ENCODE results near the gene DIS3L2. TPM values are rescaled to one million over a fixed set of nuclear protein-coding genes. Genes with fewer than 3 reads are reported as not detected.

DIS3L2 gene
- total RNA-seq, 1 donor from 2014 or later, result 11.8 TPM

GRCh38 chr2:232345251-232345650 is 383.7 kb downstream of the DIS3L2 start:
- FAIRE-seq (no peak), DNase-seq (ENCODE audit: low read depth) (no peak)
- Histone ChIP-seq H3K36me3 (ENCODE audit: control insufficient read depth, insufficient read depth, low read length) (no peaks in the 10 kb centered on the region), H3K27me3 (ENCODE audit: control insufficient read depth, insufficient read depth, low read length) (peaks cover 1% of the 10 kb centered on the region), H3K4me3 (ENCODE audit: low read depth, low read length) (no peak overlapping the region)
- no peak for TF ChIP-seq CTCF (IDR thresholded peaks at IDR 0.05; ENCODE audit: insufficient read depth, low read length, severe bottlenecking)

DNA sequence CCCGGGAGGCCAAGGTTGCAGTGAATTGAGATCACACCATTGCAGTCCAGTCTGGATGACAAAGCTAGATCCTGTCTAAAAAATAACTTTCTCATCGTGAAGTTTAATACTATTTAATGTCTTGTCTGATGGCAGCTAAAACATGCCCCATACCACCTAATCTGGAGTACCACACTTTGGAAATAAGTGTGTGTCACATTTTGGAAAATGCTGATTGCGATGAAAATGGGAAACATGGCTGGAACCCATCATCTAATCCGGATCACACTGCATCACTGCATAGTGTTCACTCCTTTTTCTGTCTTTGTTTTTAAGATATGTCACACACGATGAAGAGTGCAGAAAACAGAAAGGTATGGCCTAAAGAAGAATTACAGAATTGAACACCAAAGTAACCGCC is 385.9 kb downstream of the DIS3L2 start:
- H3K36me3 ChIP-seq (ENCODE audit: control insufficient read depth, insufficient read depth, low read length), result no peaks in the 10 kb centered on the region
- no peak for FAIRE-seq
- H3K27me3 ChIP-seq (ENCODE audit: control insufficient read depth, insufficient read depth, low read length), result peaks cover 12% of the 10 kb centered on the region
- TF ChIP-seq CTCF (IDR thresholded peaks at IDR 0.05; ENCODE audit: insufficient read depth, low read length, severe bottlenecking), result no peak
- H3K4me3 ChIP-seq (ENCODE audit: low read depth, low read length), result no peak overlapping the region
- DNase-seq (ENCODE audit: low read depth), result no peak

GRCh38 chr2:232348936-232349335 is 387.4 kb downstream of the DIS3L2 start:
- peaks cover 14% of the 10 kb centered on the region for H3K27me3 ChIP-seq (ENCODE audit: control insufficient read depth, insufficient read depth, low read length)
- no peak for TF ChIP-seq CTCF (IDR thresholded peaks at IDR 0.05; ENCODE audit: insufficient read depth, low read length, severe bottlenecking)
- no peak overlapping the region for H3K4me3 ChIP-seq (ENCODE audit: low read depth, low read length)
- H3K36me3 ChIP-seq (ENCODE audit: control insufficient read depth, insufficient read depth, low read length), result no peaks in the 10 kb centered on the region
- FAIRE-seq (no peak), DNase-seq (ENCODE audit: low read depth) (peak; percentile 40)

DNA sequence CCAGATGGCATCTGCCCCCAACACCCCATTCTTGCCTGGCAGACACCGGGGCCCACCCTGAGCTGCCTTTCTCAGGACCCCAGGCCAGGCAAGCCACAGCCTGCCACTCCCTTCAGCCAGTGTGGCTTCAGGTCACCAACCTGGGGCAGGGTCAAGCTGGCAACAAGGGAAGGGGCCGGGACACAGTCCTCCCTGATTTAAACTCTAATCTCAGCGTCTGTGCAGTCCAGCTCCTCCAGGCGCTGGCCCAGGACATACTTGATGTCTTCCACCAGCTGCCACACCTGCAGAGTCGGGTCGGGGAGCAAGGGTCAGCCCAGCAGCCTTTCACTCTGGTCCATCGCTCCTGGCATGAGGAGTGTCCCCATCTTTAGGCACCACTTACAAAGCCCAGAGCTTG is 388.0 kb downstream of the DIS3L2 start:
- H3K27me3 ChIP-seq (ENCODE audit: control insufficient read depth, insufficient read depth, low read length), result peaks cover 14% of the 10 kb centered on the region
- FAIRE-seq (no peak), DNase-seq (ENCODE audit: low read depth) (no peak)
- H3K4me3 ChIP-seq (ENCODE audit: low read depth, low read length), result no peak overlapping the region
- H3K36me3 ChIP-seq (ENCODE audit: control insufficient read depth, insufficient read depth, low read length), result no peaks in the 10 kb centered on the region
- no peak for TF ChIP-seq CTCF (IDR thresholded peaks at IDR 0.05; ENCODE audit: insufficient read depth, low read length, severe bottlenecking)

DNA sequence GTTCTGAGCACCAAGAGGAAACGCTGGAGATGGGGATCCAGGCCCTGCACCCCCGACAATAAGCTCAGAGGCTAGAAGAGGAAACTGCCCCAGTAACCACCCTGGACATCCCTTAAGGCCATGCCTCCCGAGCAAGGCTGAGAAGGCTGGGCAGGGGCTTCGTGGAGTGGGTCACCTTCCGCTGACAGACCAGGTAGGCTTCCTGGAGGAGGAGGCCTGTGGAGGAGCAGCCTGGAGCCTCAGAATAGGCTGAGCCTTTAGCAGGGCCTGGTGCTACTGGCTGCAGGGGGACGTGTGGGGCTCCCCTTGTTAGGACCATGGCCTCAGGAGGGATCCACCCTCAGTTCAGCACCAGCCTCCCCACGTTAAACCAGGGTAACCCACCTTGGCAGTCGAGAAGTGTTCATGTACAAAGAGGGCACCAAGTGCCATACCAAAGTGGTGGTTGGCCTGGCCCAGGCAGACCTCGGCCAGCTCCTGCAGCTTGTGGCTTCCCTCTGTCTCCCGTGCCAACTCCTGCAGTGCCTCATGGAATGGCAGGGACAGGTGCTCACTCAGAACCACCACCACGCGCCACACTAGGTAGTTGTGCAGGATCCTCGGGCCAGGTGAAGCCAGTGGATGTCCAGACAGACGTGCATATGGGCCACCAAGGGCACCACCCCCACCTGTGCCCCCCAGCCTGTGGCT is 388.6 kb downstream of the DIS3L2 start:
- Histone ChIP-seq H3K27me3 (ENCODE audit: control insufficient read depth, insufficient read depth, low read length) (peaks cover 14% of the 10 kb centered on the region), H3K36me3 (ENCODE audit: control insufficient read depth, insufficient read depth, low read length) (no peaks in the 10 kb centered on the region), H3K4me3 (ENCODE audit: low read depth, low read length) (no peak overlapping the region)
- no peak for DNase-seq (ENCODE audit: low read depth)
- no peak for TF ChIP-seq CTCF (IDR thresholded peaks at IDR 0.05; ENCODE audit: insufficient read depth, low read length, severe bottlenecking)
- FAIRE-seq, result no peak

Data from bronchial epithelial cell (primary cell).